Tibial nerve (tissue), 4 donors: ENCODE measurements around the gene CPNE4. TPM values are rescaled to one million over a fixed set of nuclear protein-coding genes. Genes with fewer than 3 reads are reported as not detected.

Experiments
- DNase-seq, 2 donors: peaks; one replicate each; pipeline ENCODE4 v3.0.0-alpha.2; 2019; ENCODE audit warnings: low spot score in 2 of 2
- H3K27ac ChIP-seq, 4 donors: fragments of 200-600 bp; sonication (generic) in 3 of 4; one replicate each; pipeline ENCODE4 v1.5.1; 2017 to 2019; ENCODE audit warnings: mild to moderate bottlenecking in 1 of 4
- H3K27me3 ChIP-seq, 2 donors: fragments of 200-600 bp; sonication (generic) in 1 of 2; one replicate each; pipeline versions ENCODE4 v1.5.1 to v1.6.0; 2017 to 2019
- H3K36me3 ChIP-seq, 3 donors: fragments of 200-600 bp; sonication (generic); one replicate each; pipeline ENCODE4 v1.5.1; 2018 to 2019
- H3K4me1 ChIP-seq, 4 donors: fragments of 200-600 bp; sonication (generic) in 3 of 4; one replicate each; pipeline ENCODE4 v1.5.1; 2017 to 2019
- H3K4me3 ChIP-seq, 4 donors: fragments of 200-600 bp; sonication (generic) in 3 of 4; one replicate each; pipeline ENCODE4 v1.5.1; 2017 to 2019; ENCODE audit warnings: mild to moderate bottlenecking in 1 of 4, moderate library complexity in 1 of 4
- H3K9me3 ChIP-seq, 4 donors: fragments of 200-600 bp; sonication (generic) in 3 of 4; one replicate each; pipeline ENCODE4 v1.5.1; 2017 to 2019
- CTCF ChIP-seq, 5 experiments: fragments of 200-600 bp in 3 of 5; fragments of 450-650 bp in 2 of 5; sonication (generic) in 3 of 5; IDR thresholded peaks; one replicate each; pipeline ENCODE4 v1.5.1; 2016 to 2019; ENCODE audit warnings: antibody characterized with exemption in 5 of 5, mild to moderate bottlenecking in 3 of 5, moderate library complexity in 2 of 5
- EP300 ChIP-seq, 2 donors: sonication (generic); formaldehyde crosslinking; IDR thresholded peaks; one replicate each; pipeline ENCODE4 v1.6.1; 2017; ENCODE audit warnings: antibody characterized with exemption in 2 of 2, mild to moderate bottlenecking in 1 of 2
- POLR2A ChIP-seq, 2 donors: fragments of 450-650 bp; IDR thresholded peaks; one replicate each; pipeline ENCODE4 v1.6.1; 2017; ENCODE audit warnings: antibody characterized with exemption in 2 of 2, mild to moderate bottlenecking in 2 of 2, moderate library complexity in 2 of 2
- WGBS, 2 donors: methylation state at CpG; one replicate each; pipeline ENCODE4 v1.1.5; 2018; 5-methylcytosine and 5-hydroxymethylcytosine counted together
- total RNA-seq, 4 donors: library from RNA; depleted of rRNA; stranded (reverse); fragments of >200 nt; gene quantifications; one replicate each; pipeline ENCODE4 v1.1.0, GENCODE V29; 2016

Gene CPNE4
- total RNA-seq, 4 donors from 2014 or later: 0.20 TPM; not detected in 3

GRCh38 chr3:131591394-131592014 lies 443.3 kb downstream of the CPNE4 start:
- WGBS, 2 donors: 28 to 42% methylated on average over 1 of the region's 1 CpG
- no peak for DNase-seq
- Histone ChIP-seq H3K36me3 (no peaks in the 10 kb centered on the region), H3K4me1 (no peaks in the 10 kb centered on the region), H3K4me3 (no peak overlapping the region), H3K27ac (no peak overlapping the region), H3K27me3 (no peaks in the 10 kb centered on the region), H3K9me3 (no peaks in the 10 kb centered on the region)
- TF ChIP-seq POLR2A (IDR thresholded peaks at IDR 0.05): no peak
- TF ChIP-seq CTCF (IDR thresholded peaks at IDR 0.05): no peak

GRCh38 chr3:131586277-131586676 lies 448.5 kb downstream of the CPNE4 start:
- no peaks in the 10 kb centered on the region for H3K4me1 ChIP-seq
- TF ChIP-seq EP300 (IDR thresholded peaks at IDR 0.05): no peak
- no peak for TF ChIP-seq CTCF (IDR thresholded peaks at IDR 0.05)
- no peak for TF ChIP-seq POLR2A (IDR thresholded peaks at IDR 0.05)
- H3K9me3 ChIP-seq: no peaks in the 10 kb centered on the region
- no peak overlapping the region for H3K4me3 ChIP-seq
- H3K27me3 ChIP-seq: no peaks in the 10 kb centered on the region
- no peak overlapping the region for H3K27ac ChIP-seq
- H3K36me3 ChIP-seq: no peaks in the 10 kb centered on the region
- no peak for DNase-seq

- H3K27ac ChIP-seq: no peak overlapping the region
- H3K36me3 ChIP-seq: no peaks in the 10 kb centered on the region
- no peaks in the 10 kb centered on the region for H3K27me3 ChIP-seq
- no peaks in the 10 kb centered on the region for H3K4me1 ChIP-seq
- H3K4me3 ChIP-seq: no peak overlapping the region
- WGBS, 2 donors: 82 to 90% methylated on average over 1 of the region's 1 CpG
- H3K9me3 ChIP-seq: no peaks in the 10 kb centered on the region
- no peak for DNase-seq
- TF ChIP-seq POLR2A (IDR thresholded peaks at IDR 0.05) (no peak), EP300 (IDR thresholded peaks at IDR 0.05) (no peak), CTCF (IDR thresholded peaks at IDR 0.05) (no peak)
Measured at GRCh38 chr3:131582438-131582837, 452.4 kb downstream of the CPNE4 start.

- WGBS, 2 donors: 54 to 61% methylated on average over 5 of the region's 5 CpGs
- no peaks in the 10 kb centered on the region for H3K36me3 ChIP-seq
- DNase-seq: no peak
- no peaks in the 10 kb centered on the region for H3K4me1 ChIP-seq
- H3K27me3 ChIP-seq: no peaks in the 10 kb centered on the region
- H3K9me3 ChIP-seq: no peaks in the 10 kb centered on the region
- no peak for TF ChIP-seq EP300 (IDR thresholded peaks at IDR 0.05)
- TF ChIP-seq CTCF (IDR thresholded peaks at IDR 0.05): no peak
- no peak for TF ChIP-seq POLR2A (IDR thresholded peaks at IDR 0.05)
- no peak overlapping the region for H3K4me3 ChIP-seq
- H3K27ac ChIP-seq: no peak overlapping the region
Measured at GRCh38 chr3:131568460-131568859, 466.4 kb downstream of the CPNE4 start.

- 74 to 77% methylated on average over 4 of the region's 4 CpGs for WGBS, 2 donors
Measured at GRCh38 chr3:131564812-131565211, 470.0 kb downstream of the CPNE4 start.

More at GRCh38 chr3:131564812-131565211, 470.0 kb downstream of the CPNE4 start:
- Histone ChIP-seq H3K9me3 (no peaks in the 10 kb centered on the region), H3K27ac (no peak overlapping the region), H3K36me3 (no peaks in the 10 kb centered on the region), H3K27me3 (no peaks in the 10 kb centered on the region), H3K4me3 (no peak overlapping the region), H3K4me1 (peaks cover 0 to 5% (median 0%) of the 10 kb centered on the region in 4 donors)
- TF ChIP-seq EP300 (IDR thresholded peaks at IDR 0.05) (no peak), POLR2A (IDR thresholded peaks at IDR 0.05) (no peak), CTCF (IDR thresholded peaks at IDR 0.05) (no peak)
- no peak for DNase-seq
